NOMO-1 treated with DMSO at 0.1 percent for 48 hours (cell line): ENCODE results near the gene PALM.

Experiments used
- DNase-seq: peaks from one replicate; lab custom pipeline; 2025; ENCODE audit not compliant: unreplicated experiment; lab: John Stamatoyannopoulos, UW

PALM gene

DNA sequence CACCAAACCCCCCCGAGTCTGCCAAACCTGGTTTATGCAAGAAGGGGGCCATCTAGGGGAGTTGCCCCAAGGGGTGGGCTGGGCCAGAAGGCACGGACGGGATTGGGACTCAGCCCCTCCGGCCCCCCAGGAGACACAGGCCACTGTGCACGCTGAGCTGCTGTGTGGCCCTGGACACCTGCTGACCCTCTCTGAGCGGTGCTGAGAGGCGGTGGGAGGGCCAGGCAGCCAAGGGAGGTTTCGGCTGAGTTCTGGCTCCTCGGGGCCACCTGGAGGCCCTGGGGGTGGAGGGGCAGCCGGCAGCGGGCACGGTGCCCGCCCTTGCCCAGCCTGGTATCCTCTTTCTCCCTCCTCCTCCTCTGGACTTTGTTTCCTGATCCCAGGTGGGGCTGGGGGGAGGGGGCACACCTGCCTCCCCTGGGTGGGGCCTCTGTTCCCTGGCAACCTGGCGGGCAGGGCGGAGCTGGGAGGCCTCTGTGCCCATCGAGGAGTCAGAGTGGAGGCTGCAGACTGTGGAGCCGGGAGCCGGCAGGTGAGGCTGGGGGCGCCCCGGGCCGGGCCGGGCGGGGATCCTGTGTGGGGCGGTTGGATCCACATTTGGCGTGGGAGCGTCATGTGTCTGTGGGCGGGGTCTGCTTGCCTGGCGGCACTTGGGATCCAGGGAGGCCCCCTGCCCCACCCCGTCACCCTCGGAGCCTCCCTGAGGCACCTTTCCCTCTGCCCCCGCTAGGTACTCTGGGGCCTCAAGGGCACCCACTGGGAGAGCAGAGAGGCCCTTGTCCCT is 42.1 kb downstream of the PALM start, which contains the start of gene MISP:
Gene MISP, plus strand, starts transcription at position 473 of the 784 bp plus-strand sequence. CDS start 5,835 bp downstream, outside the sequence.
- DNase-seq = no peak

DNA sequence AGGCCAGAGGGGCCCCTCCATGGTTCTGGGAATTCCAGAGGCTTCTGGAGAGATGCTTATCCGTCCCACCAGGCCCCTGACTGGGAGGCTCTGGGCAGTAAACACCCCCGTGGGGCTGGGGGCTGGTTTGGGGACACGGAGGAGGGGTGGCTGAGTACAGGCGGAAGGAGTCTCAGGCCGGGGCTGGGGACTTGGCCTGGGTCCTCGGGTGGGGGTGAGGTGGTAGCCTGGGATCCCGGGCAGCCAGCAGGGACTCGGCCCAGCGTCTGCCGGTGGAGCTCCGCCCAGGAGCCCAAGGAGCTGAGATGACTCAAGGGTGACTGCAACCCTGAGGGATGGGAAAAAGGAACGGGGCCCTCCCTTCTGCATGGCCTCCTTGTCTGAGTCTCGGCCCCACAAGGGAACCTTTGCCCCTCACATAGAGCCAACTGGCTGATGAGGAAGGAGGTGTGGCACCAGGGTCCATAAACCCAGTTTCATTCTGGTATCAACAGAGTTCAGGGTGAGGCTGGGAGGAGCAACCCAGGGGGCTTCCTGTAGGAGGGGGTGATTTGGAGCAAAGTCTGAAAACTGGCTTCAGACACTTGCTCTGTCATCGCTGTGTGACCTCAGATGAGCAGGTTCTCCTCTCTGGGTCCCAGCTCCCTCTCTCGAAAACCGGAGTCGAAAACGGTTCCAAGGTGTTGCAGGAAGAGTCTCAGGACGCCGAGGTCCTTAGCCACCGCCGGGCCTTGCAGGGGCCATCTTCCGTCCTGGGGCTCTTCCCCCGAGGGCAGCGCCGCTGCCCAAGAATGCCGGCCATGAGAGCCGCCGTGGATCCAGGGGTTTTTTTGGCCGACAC is 43.0 kb downstream of the PALM start:
- peak; percentile 28 for DNase-seq

DNA sequence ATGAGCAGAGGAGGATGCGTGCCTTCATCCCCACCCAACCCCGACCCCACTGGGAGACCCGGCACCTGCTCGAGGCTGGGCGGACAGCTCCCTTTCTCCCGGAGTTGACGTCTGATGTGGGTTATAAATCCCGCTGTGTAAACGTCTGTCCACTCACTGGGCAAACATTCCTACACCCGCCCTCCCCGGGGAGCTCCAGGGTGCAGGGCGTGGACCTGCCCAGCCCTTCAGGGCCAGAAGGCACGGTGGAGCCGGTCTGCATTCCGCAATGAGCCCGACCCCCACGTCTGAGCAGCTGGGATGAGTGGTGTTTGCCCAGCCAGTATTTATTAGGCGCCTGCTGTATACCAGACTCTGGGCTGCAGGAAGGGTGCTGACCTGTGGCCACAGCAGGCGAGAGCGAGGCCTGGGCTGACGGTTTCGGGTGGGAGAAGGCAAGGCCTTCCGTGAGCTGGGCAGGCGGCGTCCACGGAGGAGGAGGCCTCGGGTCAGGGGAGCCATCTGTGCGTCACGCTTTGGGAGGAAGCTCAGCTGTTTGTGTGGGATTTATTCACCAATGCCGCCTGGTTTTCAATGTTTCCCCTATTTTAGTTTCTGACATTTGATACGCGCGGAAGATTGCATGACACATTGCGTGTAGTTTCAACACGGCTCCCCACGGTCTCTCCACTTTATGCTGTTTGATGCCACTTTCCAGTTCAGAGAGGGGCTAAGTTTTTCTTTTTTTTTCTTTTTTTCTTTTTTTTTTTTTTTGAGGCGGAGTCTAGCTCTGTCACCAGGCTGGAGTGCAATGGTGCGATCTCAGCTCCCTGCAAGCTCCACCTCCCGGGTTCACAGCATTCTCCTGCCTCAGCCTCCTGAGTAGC is 44.1 kb downstream of the PALM start:
- DNase-seq = peak; percentile 84

DNA sequence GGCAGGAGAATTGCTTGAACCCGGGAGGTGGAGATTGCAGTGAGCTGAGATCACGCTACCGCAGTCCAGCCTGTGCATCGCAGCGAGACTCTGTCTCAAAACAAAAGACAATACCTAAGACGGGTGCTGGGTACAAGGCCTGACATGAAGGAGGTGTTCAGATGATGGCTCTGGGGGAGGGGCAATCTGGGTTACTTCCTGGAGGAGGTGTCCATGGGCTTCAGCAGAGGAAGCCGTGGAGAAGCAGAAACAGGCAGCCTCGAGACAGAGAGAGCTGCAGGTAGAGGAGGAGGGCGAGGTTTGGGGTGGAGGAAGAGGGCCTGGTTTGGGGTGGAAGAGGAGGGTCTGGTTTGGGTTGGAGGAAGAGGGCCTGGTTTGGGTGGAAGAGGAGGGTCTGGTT is 45.8 kb downstream of the PALM start:
- DNase-seq = no peak

DNA sequence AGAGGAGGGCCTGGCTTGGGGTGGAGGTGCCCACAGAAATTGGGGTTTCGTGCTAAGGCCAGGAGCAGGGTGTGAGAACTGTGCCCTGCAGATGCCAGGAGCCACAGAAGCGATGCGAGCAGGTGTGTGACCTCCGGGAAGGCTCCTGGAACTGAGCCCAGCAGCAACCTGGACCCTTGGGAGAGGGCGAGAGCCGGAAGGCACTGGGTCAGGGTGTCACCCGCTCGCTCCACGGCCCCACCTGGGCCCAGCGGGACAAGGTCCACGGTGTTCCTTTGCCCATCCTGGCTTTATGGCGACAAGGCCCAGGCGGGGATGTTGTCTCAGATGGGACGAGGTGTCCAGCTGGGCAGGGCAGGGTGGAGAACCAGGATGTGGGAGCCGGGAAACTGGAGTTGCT is 46.3 kb downstream of the PALM start:
- no peak for DNase-seq

DNA sequence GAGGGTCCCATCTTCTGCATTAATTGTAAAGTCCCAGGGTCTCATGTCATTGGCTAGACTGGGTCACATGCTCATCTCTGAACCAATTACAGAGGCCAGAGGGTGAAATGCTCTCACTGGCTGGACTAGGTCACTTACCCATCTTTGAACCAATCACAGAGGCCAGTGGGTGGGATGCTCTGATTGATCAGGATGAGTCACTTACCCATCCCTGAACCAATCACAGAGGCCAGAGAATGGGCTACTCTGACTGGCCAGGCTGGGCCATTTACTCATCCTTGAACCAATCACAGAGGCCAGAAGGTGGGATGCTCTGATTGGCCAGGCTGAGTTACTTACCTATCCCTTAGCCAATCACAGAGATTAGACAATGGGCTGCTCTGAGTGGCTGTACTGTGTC is 47.5 kb downstream of the PALM start:
- DNase-seq = no peak

DNA sequence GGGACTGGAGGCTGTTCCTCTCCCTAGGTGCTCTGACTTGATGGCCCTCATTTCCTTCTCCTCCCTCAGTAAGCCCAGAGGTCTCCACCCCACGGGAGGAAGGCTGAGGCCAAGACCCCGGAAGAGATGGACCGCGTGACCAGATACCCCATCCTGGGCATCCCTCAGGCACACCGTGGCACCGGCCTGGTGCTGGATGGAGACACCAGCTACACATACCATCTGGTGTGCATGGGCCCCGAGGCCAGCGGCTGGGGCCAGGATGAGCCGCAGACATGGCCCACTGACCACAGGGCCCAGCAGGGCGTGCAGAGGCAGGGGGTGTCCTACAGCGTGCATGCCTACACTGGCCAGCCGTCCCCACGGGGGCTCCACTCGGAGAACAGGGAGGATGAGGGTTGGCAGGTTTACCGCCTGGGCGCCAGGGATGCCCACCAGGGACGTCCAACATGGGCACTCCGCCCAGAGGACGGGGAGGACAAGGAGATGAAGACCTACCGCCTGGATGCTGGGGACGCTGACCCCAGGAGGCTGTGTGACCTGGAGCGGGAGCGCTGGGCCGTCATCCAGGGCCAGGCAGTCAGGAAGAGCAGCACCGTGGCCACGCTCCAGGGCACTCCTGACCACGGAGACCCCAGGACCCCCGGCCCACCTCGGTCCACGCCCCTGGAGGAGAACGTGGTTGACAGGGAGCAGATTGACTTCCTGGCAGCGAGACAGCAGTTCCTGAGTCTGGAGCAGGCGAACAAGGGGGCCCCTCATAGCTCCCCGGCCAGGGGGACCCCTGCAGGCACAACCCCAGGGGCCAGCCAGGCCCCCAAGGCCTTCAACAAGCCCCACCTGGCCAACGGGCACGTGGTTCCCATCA is 48.3 kb downstream of the PALM start:
- DNase-seq = no peak

DNA sequence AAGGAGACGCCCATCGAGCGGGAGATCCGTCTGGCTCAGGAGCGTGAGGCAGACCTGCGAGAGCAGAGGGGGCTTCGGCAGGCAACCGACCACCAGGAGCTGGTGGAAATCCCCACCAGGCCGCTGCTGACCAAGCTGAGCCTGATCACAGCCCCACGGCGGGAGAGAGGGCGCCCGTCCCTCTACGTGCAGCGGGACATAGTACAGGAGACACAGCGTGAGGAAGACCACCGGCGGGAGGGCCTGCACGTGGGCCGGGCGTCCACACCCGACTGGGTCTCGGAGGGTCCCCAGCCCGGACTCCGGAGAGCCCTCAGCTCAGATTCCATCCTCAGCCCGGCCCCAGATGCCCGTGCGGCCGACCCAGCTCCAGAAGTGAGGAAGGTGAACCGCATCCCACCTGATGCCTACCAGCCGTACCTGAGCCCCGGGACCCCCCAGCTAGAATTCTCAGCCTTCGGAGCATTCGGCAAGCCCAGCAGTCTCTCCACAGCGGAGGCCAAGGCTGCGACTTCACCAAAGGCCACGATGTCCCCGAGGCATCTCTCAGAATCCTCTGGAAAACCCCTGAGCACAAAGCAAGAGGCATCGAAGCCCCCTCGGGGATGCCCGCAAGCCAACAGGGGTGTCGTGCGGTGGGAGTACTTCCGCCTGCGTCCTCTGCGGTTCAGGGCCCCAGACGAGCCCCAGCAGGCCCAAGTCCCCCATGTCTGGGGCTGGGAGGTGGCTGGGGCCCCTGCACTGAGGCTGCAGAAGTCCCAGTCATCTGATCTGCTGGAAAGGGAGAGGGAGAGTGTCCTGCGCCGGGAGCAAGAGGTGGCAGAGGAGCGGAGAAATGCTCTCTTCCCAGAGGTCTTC is 49.3 kb downstream of the PALM start:
- DNase-seq = no peak

DNA sequence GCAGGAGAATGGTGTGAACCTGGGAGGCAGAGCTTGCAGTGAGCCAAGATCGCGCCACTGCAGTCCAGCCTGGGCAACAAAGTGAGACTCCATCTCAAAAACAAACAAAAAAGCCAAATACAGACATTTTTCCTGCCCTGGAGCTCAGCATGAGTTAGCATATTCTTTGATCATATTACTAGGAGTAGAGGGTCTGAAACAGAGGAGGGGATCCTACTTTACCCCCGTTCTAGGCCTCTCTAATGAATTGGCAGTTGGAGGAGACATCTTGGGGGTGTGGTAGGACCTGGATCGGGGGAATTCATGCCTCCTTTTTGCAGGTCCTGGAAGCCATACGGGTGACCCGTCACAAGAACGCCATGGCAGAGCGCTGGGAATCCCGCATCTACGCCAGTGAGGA is 54.4 kb downstream of the PALM start:
- DNase-seq = no peak

DNA sequence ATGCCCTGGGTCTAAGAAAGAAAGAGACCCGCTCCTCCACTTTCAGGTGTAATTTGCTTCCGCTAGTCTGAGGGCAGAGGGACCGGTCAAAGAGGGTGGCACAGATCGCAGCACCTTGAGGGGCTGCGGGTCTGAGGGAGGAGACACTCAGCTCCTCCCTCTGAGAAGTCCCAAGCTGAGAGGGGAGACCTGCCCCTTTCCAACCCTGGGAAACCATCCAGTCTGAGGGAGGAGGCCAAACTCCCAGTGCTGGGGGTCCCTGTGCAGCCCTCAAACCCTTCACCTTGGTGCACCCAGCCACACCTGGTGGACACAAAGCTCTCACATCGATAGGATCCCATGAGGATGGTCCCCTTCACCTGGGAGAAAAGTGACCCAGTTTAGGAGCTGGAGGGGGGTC is 55.1 kb downstream of the PALM start:
- DNase-seq = no peak

DNA sequence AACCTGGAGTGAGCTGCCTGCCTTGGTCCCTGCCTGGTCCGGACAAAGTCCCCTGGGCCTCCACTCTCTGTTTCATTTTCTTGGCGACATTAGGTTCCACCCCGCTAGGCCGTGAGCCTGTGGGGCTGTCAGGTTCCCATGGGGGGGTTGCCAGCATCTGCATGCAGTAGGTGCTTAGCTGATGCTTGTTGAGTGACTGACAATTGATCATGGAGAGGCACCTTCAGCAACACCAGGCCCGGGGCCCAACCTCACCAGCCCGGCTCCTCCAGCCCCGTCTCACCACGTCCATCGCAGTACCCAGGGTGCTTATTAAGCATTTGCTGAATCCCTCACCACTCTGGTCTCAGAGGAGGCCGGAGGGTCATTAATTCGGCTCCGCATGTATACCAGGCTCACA is 55.6 kb downstream of the PALM start:
- no peak for DNase-seq

DNA sequence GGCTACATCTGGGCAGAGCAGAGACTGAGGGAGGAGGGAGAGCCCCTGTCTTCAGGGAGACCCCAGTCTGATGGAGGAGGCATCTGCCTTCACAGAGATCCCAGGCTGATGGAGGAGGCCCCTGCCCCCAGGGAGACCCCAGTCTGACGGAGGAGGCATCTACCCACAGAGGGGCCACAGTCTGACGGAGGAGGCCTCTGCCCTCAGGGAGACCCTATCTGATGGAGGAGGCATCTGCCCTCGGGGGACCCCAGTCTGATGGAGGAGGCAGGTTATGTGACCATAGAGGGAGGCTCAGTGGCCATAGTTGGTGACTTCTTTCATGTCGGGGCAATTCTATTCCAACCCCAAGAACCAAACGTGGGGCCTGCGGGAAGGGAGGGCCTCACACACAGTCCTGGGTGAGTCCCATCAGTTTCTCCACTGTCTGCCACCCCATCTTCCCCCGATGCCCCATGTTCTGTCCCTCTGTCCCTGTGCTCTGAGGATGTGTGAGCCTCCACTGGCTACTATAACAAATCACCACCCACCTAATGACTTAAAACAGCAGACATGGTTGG is 56.5 kb downstream of the PALM start:
- DNase-seq = no peak

DNA sequence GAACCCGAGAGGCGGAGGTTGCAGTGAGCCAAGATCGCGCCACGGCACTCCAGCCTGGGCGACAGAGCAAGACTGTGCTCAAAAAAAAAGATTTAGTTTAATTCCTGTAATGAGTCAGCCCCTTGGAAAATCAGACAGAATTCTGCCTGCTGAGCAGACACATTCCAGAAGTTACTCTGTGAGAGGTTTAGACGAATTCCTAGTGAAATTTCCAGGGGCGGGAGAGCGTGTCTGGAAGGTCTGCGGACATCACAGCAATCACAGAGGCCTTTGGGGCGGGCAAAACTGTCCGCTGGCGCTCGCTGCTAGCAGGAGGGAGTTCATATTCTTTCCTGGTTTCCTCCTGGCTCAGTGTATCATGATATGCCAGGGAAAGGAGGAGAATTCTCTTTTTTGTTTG is 59.7 kb downstream of the PALM start:
- no peak for DNase-seq

DNA sequence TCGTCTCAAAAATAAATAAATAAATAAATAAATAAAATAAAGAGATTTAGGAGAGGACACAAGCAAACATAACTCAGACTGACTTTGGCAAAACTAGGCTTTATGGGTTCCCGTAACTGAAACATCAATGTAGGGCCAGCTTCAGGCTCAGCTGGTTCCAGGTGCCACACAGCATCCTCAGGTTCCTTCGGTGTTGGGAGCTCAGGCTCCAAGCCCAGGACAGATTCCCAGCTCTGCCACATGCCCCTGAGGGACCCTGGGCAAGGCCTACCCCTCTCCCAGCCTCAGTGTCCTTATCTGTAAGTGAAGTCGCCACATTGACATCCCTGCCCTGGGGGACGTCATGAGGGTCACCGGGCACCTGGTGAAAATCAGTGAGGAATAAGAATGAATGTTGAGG is 60.9 kb downstream of the PALM start:
- no peak for DNase-seq

DNA sequence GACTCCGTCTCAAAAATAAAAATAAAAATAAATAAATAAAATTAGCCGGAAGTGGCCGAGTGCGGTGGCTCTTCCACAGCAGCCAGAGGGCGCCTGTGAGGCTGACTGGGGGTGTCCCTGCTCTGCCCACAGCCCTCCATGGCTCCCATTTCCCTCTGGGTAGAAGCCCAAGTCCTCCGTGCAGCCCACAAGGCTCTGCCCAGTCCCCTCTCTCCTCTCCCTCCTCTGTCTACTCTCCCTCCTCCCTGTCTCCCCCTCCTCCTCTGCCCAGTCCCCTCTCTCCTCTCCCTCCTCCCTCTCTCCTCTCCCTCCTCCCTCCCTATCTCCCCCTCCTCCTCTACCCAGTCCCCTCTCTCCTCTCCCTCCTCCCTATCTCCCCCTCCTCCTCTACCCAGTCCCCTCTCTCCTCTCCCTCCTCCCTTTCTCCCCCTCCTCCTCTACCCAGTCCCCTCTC is 62.6 kb downstream of the PALM start:
- peak; percentile 46 for DNase-seq

DNA sequence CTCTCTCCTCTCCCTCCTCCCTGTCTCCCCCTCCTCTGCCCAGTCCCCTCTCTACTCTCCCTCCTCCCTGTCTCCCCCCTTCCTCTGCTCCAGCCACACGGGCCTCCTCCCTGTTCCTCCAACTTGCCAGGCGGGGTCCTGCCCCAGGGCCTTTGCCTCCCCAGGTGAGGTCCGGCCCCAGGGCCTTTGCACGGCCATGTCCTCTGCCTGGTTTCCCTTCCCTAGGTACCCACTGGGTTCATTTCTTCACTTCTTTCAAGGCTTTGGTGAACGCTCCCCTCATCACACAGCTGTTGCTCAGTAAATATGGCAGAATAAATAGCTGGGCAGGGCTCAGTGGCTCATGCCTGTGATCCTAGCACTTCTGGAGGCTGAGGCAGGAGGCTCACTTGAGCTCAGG is 63.3 kb downstream of the PALM start:
- no peak for DNase-seq

DNA sequence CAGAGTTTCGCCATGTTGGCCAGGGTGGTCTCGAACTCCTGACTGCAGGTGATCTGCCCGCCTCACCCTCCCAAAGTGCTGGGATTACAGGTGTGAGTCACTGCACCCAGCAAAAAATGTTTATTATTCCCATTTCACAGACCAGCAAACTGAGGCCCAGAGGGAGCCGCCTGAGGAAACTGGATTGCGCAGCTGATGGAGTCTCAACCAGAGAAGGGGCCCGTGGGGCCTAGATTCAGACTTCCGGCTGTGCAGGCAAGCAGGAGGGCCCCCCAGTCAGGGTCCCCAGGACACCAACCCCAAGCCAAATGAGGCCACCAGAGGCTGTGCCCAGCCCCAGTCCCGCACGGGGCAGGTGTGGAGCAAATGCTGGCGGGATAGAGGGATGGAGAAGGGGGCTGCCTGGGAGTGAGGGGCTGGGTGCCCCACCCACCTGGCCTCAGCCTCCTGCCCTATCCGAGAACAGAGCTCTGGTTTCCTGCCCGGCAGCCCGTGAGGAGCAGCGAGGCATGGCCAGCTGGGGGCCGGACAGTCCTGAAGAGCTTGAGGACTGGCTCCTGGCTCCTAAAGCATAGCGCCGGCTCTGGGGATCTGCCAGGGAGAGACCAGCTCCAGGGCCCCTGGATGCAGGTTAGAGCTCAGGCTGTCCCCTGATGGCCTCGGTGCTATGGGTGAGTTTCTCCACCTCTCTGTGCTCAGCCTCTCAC is 64.1 kb downstream of the PALM start:
- DNase-seq = no peak

DNA sequence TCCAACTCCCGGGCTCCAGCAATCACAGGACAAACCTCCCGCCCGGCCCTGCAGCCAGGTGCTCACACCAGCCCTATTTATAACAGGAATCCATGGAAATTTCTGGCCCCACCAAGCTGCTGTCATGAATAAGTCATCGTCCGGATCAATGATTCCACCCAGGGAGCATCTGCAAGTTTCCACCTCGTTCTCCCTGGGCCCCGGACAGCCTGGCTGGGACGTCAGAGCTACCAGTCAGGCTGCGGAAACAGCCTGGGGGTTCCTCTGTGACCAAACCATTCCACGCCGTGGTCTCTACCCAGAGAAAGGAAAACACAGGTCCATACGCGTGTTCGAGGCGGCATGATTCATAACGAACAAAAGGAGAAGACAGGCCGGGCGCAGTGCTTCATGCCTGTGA is 67.8 kb downstream of the PALM start:
- DNase-seq = no peak
